Inferior parietal cortex (tissue), 1 donor: ENCODE results near the gene CELF4.
A peak's percentile ranks its signal among the peaks of the same experiment; 100 is the strongest.

Experiments used
- DNase-seq: peaks from one replicate; pipeline ENCODE4 v3.0.0-alpha.2; 2016; ENCODE audit errors: extremely low spot score

Gene CELF4

GRCh38 chr18:37442477-37442876, 123.1 kb downstream of the CELF4 start:
- no peak for DNase-seq

- no peak for DNase-seq
Observed at GRCh38 chr18:37441821-37442220, 123.8 kb downstream of the CELF4 start.

- DNase-seq: no peak
Observed at GRCh38 chr18:37440206-37440605, 125.4 kb downstream of the CELF4 start.

DNA sequence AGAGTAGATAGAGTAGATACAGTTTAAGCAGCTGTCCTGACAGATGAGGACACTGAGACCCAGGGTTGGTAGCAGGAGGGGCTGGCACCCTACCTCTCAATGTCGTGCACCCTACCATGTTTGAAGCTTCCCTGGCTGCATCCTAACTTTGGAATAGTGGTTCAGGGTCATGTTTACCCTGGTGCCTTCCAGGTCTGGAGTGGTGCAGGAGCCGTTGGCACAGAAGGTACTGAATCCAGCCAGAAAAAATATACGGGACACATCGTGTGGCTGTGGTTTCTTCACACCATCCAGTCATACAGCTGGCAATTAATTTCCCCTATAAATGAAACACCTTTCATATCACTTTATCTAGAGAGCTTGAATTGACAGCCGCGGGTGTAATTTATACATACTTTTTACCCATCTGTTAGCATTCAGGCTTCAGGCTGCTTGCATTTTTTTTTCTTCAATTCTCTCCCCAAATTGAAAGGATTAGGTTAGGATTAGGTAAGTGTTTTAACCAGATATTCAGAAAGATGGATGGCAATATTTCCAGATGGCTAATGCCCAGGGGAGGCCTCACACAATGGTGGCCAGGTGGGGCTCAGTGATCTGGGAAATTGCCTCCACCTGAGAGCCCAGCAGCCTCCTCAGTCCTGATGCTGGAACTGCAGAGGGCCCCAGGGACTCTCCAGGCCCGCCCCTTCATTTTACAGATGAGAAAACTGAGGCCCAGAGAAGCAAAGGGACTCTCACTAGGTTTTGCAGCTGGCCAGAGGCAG, 127.0 kb downstream of the CELF4 start:
- no peak for DNase-seq

GRCh38 chr18:37435996-37436395, 129.6 kb downstream of the CELF4 start:
- DNase-seq: no peak

DNA sequence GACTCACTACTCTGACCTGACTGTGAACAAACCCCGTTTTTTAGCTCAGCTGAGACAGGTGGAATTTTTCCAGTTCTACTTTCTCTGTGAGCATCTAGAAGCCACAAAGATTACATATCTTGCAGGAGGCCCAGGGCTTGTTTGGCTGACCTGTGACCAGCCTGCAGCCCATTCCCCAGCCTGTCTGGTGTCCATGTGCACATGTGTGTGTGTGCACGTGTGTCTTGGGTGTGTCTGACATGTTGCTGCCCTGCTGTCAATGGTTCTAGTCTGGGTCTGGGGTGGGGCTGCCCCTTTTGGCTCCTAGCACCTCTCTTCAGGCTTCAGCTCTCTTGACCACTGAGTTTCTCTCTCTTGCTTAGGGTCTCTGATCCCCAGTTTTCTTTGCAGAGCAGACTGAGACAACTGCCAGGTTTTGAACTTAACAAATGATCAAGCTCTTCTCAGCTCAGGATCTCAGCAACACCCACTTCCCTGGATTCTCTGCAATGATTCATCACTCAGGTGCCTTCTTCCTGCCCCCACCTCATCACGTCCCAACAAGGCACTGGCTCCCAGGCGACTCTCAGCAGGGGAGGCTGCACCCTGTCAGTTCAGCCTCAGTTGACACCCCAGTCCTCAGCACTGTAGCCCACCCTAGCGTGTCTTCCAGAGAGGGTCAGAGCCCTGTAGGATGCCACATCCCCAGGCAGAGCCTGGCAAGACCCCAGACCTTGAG, 130.3 kb downstream of the CELF4 start:
- no peak for DNase-seq

- no peak for DNase-seq
Observed at GRCh38 chr18:37434161-37434860, 131.3 kb downstream of the CELF4 start.

DNA sequence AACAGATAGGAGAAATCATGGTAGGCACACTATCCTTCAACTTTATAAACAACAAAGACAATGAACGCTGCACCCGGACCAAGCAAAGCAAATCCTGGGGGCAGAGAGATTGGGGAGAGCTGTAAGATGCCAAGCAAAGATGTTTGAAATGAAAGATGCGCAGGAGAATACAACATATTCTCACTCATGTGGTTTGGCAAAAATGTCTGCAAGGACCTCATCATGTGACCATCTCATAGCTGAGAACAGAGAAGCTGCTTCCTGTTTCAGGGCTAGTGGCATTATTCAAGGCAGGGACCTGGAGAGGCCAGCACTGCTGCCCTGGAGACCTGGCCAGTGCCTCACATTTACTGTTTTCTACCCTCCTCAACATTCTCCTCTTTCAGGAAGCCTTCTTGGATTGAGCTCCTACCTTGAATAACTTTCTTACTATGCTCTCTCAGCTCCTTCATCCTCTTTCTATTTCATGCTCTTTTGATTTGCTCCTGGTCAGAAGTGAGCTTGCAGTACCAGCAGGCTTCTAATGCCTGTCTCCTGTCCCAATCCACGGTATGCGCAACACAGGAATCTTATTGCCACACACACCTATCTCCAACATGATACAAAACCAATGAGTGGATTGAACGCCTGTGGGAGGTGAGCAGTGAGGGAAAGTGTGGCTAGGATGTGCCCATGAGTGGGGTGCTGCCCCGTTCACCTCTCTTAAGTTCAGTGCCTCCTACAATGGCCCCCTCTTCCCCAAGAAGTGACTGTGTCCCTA, 133.0 kb downstream of the CELF4 start:
- DNase-seq: no peak

DNA sequence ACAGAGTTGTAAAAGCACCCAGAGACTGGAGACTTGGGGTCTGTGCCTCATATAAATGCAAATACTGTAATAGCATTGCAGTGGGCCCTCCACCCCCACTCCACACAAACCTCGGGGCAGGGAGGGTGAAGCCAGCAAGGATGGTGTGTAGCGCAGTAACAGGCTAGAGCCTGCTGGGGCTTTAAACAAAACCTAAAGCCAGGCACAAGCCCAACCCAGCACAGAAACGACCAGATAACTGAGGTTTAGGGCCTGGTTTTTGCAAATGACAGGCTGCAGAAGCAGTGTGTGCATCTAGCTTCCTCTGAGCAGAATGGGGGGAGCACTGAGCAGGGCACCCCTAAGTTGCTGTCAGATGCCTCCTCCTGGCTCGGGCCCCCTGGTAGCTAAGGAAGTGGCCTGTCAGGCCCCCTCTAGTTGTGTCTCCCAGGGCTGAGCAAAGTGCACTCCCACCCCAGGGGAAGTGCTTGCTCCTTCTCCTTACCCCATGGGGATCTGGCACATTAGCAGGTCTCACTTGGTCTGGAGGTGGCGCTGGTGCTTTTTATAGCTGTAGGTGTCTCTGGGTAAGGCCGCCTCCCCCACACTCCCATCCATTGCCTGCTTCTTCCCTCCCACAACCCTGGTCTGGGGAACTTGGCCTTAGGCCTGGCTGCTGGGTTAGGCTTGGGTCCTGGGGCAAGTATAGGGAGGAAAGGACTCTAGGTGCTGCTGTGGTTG, 135.1 kb downstream of the CELF4 start:
- no peak for DNase-seq

DNA sequence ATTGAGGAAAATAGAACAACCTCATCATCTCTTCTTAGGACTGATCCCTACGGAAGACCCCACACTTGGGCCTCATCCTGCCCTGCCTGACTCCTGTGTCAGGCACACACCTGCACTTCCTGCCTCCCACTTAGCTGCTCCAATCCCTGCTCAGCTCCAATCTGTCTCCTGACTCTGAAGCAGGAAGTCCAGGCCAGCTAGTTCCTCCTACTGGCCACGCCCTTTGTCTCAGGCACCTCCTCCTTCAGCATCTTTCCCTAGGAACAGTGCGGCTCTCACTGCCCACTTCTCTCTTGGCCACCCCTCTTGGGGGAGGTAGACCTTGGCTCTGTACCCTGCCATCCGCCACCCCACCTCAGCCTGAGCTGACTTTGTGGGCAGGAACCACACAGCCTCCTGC, 135.8 kb downstream of the CELF4 start:
- DNase-seq: no peak

- no peak for DNase-seq
Observed at GRCh38 chr18:37428288-37428974, 137.2 kb downstream of the CELF4 start.

GRCh38 chr18:37426586-37426985, 139.0 kb downstream of the CELF4 start:
- DNase-seq: no peak

DNA sequence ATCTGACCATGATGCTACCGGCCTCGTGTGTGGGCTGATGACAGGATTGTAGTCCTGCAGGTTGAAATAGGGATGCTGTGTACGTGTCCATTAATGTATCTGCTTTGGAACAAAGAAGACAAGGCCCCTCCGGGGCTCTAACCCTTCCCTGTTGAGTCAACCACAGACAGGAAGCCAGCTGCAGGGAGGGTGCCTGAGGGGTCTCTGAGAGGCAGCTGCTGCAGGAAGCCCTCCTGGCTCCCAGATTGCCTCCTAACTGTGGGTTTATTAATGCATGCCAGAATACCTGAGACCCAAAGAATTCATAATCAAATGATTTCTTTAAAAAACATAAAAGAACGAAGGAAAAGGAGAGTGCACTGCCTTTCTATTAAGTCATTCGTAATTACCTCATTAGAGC, 140.4 kb downstream of the CELF4 start:
- DNase-seq: no peak

GRCh38 chr18:37424507-37424906, 141.1 kb downstream of the CELF4 start:
- no peak for DNase-seq

DNA sequence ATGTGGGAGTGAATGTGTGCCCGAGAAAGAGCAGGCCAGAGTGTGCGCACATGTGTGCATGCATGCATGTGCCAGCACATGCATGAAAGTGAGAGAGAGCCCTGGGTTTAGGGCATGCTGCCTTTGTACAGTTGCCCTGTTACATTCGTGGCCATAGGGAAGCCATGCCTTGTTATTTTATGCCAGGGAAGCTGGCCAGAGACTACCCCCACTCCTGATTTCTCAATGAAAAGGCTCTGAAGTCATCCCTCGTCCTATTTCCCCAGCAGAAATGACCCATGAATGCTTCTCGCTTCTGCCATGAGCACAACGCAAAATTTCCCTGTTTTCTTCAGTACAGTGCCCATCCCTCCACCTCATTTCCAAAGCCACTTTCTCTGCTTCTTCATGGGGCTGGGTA, 143.0 kb downstream of the CELF4 start:
- no peak for DNase-seq

DNA sequence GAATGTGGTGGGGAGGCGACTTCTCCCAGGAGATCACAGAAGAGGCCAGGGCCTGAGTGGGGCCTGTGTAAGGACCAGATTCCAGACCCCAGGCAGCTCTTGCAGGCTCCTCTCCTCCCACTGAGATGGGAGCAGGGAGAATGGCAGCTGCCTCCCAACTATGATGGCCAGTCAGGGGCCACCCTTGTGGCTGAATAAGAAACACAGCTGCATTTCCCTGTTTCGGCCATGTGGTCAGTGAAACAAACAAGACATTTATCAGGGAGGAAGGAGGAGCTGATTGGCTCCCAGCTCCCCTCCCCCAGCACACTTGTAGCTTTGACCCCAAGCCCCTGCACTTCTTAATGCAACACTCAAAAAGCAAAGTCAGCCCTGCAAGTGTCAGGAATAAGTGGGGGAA, 143.5 kb downstream of the CELF4 start:
- DNase-seq: no peak

GRCh38 chr18:37421341-37422077, 144.1 kb downstream of the CELF4 start:
- peak; percentile 55 for DNase-seq

DNA sequence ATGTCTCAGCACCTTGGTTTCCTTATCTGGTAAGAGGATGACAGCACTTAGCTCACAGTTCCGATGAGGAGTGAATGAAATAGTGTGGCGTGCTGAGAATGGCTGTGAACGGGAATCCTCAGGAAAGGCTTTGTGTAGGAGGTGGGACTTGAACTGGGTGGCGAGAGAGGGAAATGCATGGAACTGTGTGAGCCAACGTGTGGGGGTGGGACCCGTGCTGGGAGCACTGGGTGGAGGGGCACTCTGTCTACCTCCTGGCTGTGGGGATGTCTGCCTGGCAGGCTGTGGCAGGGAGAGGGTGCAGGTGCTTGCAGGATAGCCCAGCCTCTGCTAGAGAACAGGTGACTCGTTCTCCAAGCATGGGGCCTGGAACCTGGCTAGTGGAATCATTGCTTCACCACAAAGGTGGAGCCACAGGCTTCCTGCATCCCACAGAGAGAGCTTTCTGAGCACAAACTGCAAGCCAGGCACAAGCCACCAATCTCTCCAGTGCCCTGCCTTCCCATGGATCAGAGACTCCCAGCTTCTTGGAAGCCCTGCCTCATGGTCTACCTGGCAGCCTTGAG, 145.2 kb downstream of the CELF4 start:
- no peak for DNase-seq

DNA sequence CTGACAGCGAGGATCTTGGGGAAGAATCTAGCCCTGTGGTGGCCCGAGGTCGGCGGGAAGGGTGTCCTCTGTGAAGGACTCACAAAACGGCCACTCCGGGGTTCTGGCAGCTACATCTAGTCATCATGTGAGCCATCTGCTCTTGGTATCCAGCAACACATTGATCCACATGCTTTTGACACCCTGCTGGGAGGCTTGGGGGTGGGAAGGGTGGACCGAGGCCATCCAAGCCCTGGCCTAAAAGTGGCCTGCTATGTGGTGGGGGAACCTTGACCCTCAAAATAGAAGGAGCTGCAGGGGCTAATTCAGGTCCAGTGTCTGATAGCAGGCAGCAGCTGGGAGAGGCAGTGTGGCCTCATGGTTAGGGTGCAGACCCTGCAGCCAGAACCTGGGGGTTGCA, 145.7 kb downstream of the CELF4 start:
- no peak for DNase-seq

- DNase-seq: no peak
Observed at GRCh38 chr18:37419315-37419714, 146.3 kb downstream of the CELF4 start.
